ENCODE results near the gene KLHL36.

- TF ChIP-seq CTCF (IDR thresholded peaks at IDR 0.05) = no peak
- no peak for TF ChIP-seq POLR2A (IDR thresholded peaks at IDR 0.05)
Measured at GRCh38 chr16:84699147-84699711, 50.9 kb downstream of the KLHL36 start.

Data from right lobe of liver (tissue), 4 donors.